CD14-positive monocyte (primary cell): ENCODE results near the gene FNDC5. TPM values are rescaled to one million over a fixed set of nuclear protein-coding genes. Genes with fewer than 3 reads are reported as not detected.

Experiments used
- DNase-seq, 3 donors: peaks; one replicate each; pipeline ENCODE4 v3.0.0-alpha.2; 2011 to 2022
- H2AFZ ChIP-seq: 2 replicates; pipeline ENCODE4 v1.6.0; 2012; ENCODE audit warnings: mild to moderate bottlenecking, low read depth, low read length, inconsistent platforms; ENCODE audit not compliant: insufficient read depth, poor library complexity, severe bottlenecking
- H3K27ac ChIP-seq, 2 donors: 1 replicate in 1 of 2; 2 replicates in 1 of 2; pipeline ENCODE4 v1.5.1; 2012 to 2013; ENCODE audit warnings: low read length in 2 of 2, control low read depth in 1 of 2, inconsistent platforms in 1 of 2, low read depth in 1 of 2, mild to moderate bottlenecking in 1 of 2
- H3K27me3 ChIP-seq, 2 donors: one replicate each; pipeline versions ENCODE4 v1.6.0 to v1.6.1; 2011 to 2013; ENCODE audit warnings: low read length in 2 of 2; ENCODE audit not compliant: control insufficient read depth in 2 of 2, insufficient read depth in 2 of 2
- H3K36me3 ChIP-seq, 2 donors: replicated peaks in 1 of 2; 1 replicate in 1 of 2; 2 replicates in 1 of 2; pipeline versions ENCODE4 v1.5.1 to v1.6.1; 2012 to 2013; ENCODE audit warnings: low read length in 2 of 2, control low read depth in 1 of 2, inconsistent platforms in 1 of 2, mild to moderate bottlenecking in 1 of 2; ENCODE audit not compliant: insufficient read depth in 2 of 2, control insufficient read depth in 1 of 2
- H3K4me1 ChIP-seq, 2 donors: 1 replicate in 1 of 2; 2 replicates in 1 of 2; pipeline versions ENCODE4 v1.5.1 to v1.6.1; 2012 to 2013; ENCODE audit warnings: low read length in 2 of 2, control low read depth in 1 of 2, inconsistent platforms in 1 of 2, mild to moderate bottlenecking in 1 of 2, moderate library complexity in 1 of 2; ENCODE audit not compliant: insufficient read depth in 2 of 2, control insufficient read depth in 1 of 2
- H3K4me2 ChIP-seq: replicated peaks from 2 replicates; pipeline ENCODE3; 2012; ENCODE audit warnings: low read length, moderate library complexity, mild to moderate bottlenecking; ENCODE audit not compliant: poor library complexity, severe bottlenecking; ENCODE audit errors: extremely low read depth
- H3K4me3 ChIP-seq, 3 experiments: fragments of 200-600 bp in 1 of 3; sonication (generic) in 1 of 3; replicated peaks in 1 of 3; 1 replicate in 2 of 3; 2 replicates in 1 of 3; pipeline ENCODE4 v1.5.1; 2011 to 2013; ENCODE audit warnings: low read length in 3 of 3, mild to moderate bottlenecking in 3 of 3, control low read depth in 2 of 3, low read depth in 2 of 3, inconsistent platforms in 1 of 3, moderate library complexity in 1 of 3
- H3K79me2 ChIP-seq: 2 replicates; pipeline ENCODE4 v1.6.0; 2012; ENCODE audit warnings: mild to moderate bottlenecking, control low read depth, inconsistent platforms, low read length, moderate library complexity; ENCODE audit not compliant: insufficient read depth
- H3K9ac ChIP-seq: 2 replicates; pipeline ENCODE4 v1.6.0; 2017; ENCODE audit warnings: low read length, mild to moderate bottlenecking; ENCODE audit not compliant: insufficient read depth, poor library complexity, severe bottlenecking
- H3K9me3 ChIP-seq, 2 donors: replicated peaks in 1 of 2; 1 replicate in 1 of 2; 2 replicates in 1 of 2; pipeline versions ENCODE4 v1.5.1 to v1.6.1; 2012 to 2013; ENCODE audit warnings: low read length in 2 of 2, control low read depth in 1 of 2; ENCODE audit not compliant: control insufficient read depth in 1 of 2, insufficient read depth in 1 of 2
- H4K20me1 ChIP-seq: 2 replicates; pipeline ENCODE4 v1.6.0; 2012; ENCODE audit warnings: mild to moderate bottlenecking, low read length, control low read depth, moderate library complexity; ENCODE audit not compliant: insufficient read depth
- H3K27ac Mint-ChIP-seq, 7 donors: one replicate each; pipeline ENCODE4 v1.8.0; 2020; ENCODE audit warnings: mild to moderate bottlenecking in 7 of 7, mixed read lengths in 7 of 7, moderate library complexity in 6 of 7, inconsistent platforms in 2 of 7
- H3K27me3 Mint-ChIP-seq, 3 donors: one replicate each; pipeline ENCODE4 v1.8.0; 2021 to 2022; ENCODE audit warnings: low read depth in 3 of 3, mild to moderate bottlenecking in 3 of 3, mixed read lengths in 3 of 3, moderate library complexity in 3 of 3, inconsistent platforms in 1 of 3
- H3K36me3 Mint-ChIP-seq, 2 donors: one replicate each; pipeline ENCODE4 v1.8.0; 2020; ENCODE audit warnings: mixed read lengths in 2 of 2, inconsistent platforms in 1 of 2, mild to moderate bottlenecking in 1 of 2
- H3K4me1 Mint-ChIP-seq: one replicate; pipeline ENCODE4 v1.8.0; 2020; ENCODE audit warnings: mild to moderate bottlenecking, mixed read lengths
- H3K4me3 Mint-ChIP-seq, 2 donors: one replicate each; pipeline ENCODE4 v1.8.0; 2020; ENCODE audit warnings: mild to moderate bottlenecking in 2 of 2, mixed read lengths in 2 of 2, moderate library complexity in 1 of 2
- H3K9me3 Mint-ChIP-seq, 7 donors: one replicate each; pipeline ENCODE4 v1.8.0; 2020 to 2022; ENCODE audit warnings: mixed read lengths in 7 of 7, mild to moderate bottlenecking in 6 of 7, moderate library complexity in 6 of 7, inconsistent platforms in 2 of 7
- WGBS: methylation state at CpG from one replicate; pipeline ENCODE4 v1.1.5; 2013; ENCODE audit warnings: missing lambda C conversion rate; ENCODE audit not compliant: insufficient coverage; 5-methylcytosine and 5-hydroxymethylcytosine counted together
- intact Hi-C, 2 donors: fragments of 100-400 bp; cut with micrococcal nuclease; formaldehyde crosslinking; loops; one replicate each; pipeline versions ENCODE4 v1.15.0 to v1.15.1; 2023
- polyA plus RNA-seq, 3 donors: library from polyadenylated mRNA; depleted of rRNA in 1 of 3; unstranded in 2 of 3; stranded (reverse) in 1 of 3; fragments of 300-500 nt in 2 of 3; fragments of >200 nt in 1 of 3; fragmentation: Illumina TruSeq in 2 of 3; gene quantifications; 1 replicate in 2 of 3; 2 replicates in 1 of 3; pipeline ENCODE4 v1.2.3, GENCODE V29; 2012 to 2021
- TF ChIP-seq, protein P1 (sequence below): fragments of 200-600 bp; IDR thresholded peaks from one replicate; pipeline ENCODE4 v1.8.0; 2022; ENCODE audit warnings: antibody characterized with exemption, mild to moderate bottlenecking

FNDC5 gene
- polyA plus RNA-seq, 3 donors, result not detected

DNA sequence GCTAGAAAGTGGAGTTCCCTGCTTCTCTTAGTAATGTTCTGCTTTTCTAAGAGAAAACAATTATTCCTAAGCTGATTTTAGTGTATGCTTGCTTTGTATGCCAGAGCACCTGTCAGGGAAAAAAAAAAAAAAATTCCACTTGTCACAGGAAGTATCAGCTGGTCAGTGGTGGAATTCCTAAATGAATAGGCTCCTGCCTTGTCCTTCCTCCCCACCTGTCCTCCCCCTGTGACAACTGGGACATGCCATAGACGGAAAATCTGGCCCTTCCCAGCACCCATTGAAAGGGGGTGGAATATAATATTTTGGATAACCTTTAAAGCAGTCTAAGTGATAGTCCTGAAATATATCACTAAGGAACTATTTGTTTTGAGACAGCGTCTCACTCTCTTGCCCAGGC lies 10.8 kb downstream of the FNDC5 start:
- DNase-seq, result no peak
- intact Hi-C loops, result no loop called here
- Histone ChIP-seq H3K27me3 (no peaks in the 10 kb centered on the region), H2AFZ (no peak overlapping the region), H3K4me1 (no peaks in the 10 kb centered on the region), H3K9ac (no peak overlapping the region), H3K4me3 (no peak overlapping the region), H4K20me1 (no peaks in the 10 kb centered on the region), H3K27ac (no peak overlapping the region), H3K79me2 (no peaks in the 10 kb centered on the region), H3K36me3 (peaks cover 48 to 90% of the 10 kb centered on the region in 2 donors), H3K9me3 (no peaks in the 10 kb centered on the region), H3K4me2 (no peak overlapping the region)
- Mint-ChIP-seq H3K4me3 (no peak overlapping the region), H3K9me3 (peaks cover 0 to 2% (median 0%) of the 10 kb centered on the region in 7 donors), H3K4me1 (no peaks in the 10 kb centered on the region), H3K27me3 (no peaks in the 10 kb centered on the region), H3K27ac (no peak overlapping the region), H3K36me3 (peaks cover 63 to 72% of the 10 kb centered on the region in 2 donors)
- TF ChIP-seq, protein P1, sequence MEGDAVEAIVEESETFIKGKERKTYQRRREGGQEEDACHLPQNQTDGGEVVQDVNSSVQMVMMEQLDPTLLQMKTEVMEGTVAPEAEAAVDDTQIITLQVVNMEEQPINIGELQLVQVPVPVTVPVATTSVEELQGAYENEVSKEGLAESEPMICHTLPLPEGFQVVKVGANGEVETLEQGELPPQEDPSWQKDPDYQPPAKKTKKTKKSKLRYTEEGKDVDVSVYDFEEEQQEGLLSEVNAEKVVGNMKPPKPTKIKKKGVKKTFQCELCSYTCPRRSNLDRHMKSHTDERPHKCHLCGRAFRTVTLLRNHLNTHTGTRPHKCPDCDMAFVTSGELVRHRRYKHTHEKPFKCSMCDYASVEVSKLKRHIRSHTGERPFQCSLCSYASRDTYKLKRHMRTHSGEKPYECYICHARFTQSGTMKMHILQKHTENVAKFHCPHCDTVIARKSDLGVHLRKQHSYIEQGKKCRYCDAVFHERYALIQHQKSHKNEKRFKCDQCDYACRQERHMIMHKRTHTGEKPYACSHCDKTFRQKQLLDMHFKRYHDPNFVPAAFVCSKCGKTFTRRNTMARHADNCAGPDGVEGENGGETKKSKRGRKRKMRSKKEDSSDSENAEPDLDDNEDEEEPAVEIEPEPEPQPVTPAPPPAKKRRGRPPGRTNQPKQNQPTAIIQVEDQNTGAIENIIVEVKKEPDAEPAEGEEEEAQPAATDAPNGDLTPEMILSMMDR, result no peak
- WGBS, result no CpG with 5 or more reads among the region's 2 CpGs

DNA sequence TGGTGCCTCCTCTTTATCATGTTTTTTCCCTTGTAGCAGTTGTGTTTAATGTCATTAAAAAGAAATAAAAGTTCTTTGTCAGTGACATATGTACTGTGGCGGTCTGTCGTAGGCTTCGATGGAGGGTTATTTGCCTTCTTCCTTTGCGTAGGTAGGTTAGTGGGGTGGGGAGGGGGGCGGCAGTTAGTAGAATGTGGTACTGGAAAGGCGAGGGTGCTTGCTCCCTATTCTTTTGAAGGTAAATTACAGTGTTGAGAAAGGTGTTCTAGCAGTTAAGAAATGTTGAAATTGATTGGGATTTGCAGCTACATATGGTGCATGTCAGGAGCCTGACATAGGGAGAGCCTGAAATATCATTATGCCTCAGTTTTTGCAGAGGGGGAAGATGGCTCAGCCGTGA lies 11.9 kb downstream of the FNDC5 start:
- no peaks in the 10 kb centered on the region for H3K79me2 ChIP-seq
- no peaks in the 10 kb centered on the region for H4K20me1 ChIP-seq
- no peak overlapping the region for H3K9ac ChIP-seq
- intact Hi-C loops, result no loop called here
- Mint-ChIP-seq H3K9me3 (peaks cover 0 to 2% (median 0%) of the 10 kb centered on the region in 7 donors), H3K4me1 (no peaks in the 10 kb centered on the region), H3K27me3 (no peaks in the 10 kb centered on the region), H3K4me3 (no peak overlapping the region), H3K27ac (peak overlapping the region in 1 of 7 donors; percentile 26), H3K36me3 (peaks cover 71 to 83% of the 10 kb centered on the region in 2 donors)
- no peaks in the 10 kb centered on the region for H3K4me1 ChIP-seq
- DNase-seq, result no peak
- TF ChIP-seq, protein P1, result no peak
- H2AFZ ChIP-seq, result no peak overlapping the region
- H3K27me3 ChIP-seq, result no peaks in the 10 kb centered on the region
- no peak overlapping the region for H3K27ac ChIP-seq
- H3K9me3 ChIP-seq, result no peaks in the 10 kb centered on the region
- H3K4me3 ChIP-seq, result no peak overlapping the region
- 97% methylated on average over 4 of the region's 7 CpGs for WGBS
- H3K36me3 ChIP-seq, result peaks cover 52 to 98% of the 10 kb centered on the region in 2 donors
- H3K4me2 ChIP-seq, result no peak overlapping the region
